SIG-M5 treated with dmso at 0.1 percent for 504 hours (cell line): ENCODE results near the gene TBX5.

Experiments
- DNase-seq: peaks from one replicate; lab custom pipeline; 2025; ENCODE audit not compliant: unreplicated experiment; lab: John Stamatoyannopoulos, UW

Gene TBX5

DNA sequence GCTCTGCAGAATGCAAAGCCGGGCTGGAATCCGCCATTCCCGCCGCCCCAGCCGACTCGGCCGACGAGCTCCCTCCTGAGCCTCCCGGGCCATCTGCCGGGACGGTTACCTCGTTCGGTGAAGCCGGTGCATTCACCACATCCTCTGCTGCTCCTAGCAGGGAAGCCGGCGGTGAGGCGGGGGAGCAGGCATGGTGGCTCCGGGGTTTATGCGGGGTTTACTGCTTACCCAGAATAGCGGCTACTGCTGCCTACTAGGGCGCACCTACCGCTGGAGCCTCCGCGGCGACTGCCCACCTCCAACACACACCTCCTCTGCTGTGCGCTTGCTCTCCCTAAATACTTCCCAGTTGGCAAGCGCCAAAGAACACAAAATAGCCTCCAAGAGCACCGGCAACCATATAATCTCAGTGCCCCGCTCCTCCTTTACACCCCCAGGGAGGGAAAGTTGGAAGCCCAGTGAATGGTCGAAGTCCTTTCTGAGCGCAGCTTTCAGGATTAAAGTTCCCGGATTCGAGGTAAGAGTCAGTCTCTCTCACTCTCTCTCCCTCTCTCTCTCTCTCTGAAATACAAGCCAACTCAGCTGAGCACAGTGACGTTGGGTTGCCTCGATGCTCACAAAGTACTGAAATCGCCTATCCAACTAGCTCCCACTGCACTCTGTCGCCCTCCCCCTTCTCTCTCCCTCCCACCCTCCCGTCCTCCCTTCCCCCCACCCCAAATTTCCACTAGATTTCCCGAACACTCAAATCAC is at the start of gene TBX5:
Gene TBX5 (minus strand): TSS at position 626 of the 753 bp plus-strand sequence. CDS start 2,246 bp downstream, outside the sequence.
- no peak for DNase-seq

DNA sequence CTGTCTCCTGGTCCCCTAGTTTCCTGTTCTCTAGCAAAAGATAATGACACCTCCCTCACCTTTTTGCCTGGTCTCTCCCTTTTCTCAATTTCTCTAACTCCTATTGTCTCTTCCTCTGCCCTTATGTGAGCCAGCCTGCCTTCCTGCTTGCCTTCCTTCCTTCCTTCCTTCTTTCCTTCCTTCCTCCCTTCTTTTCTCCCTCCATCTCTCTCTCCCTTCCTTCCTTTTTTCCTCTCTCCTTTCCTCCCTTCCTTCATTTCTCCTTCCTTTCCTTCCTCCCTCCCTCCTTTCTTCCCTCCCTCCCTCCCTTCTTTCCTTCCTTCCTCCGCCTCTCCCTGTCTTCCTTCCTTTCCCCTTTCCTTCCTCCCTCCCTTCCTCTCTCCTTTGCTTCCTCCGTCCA is 45.7 kb upstream of the TBX5 start:
- DNase-seq = no peak

DNA sequence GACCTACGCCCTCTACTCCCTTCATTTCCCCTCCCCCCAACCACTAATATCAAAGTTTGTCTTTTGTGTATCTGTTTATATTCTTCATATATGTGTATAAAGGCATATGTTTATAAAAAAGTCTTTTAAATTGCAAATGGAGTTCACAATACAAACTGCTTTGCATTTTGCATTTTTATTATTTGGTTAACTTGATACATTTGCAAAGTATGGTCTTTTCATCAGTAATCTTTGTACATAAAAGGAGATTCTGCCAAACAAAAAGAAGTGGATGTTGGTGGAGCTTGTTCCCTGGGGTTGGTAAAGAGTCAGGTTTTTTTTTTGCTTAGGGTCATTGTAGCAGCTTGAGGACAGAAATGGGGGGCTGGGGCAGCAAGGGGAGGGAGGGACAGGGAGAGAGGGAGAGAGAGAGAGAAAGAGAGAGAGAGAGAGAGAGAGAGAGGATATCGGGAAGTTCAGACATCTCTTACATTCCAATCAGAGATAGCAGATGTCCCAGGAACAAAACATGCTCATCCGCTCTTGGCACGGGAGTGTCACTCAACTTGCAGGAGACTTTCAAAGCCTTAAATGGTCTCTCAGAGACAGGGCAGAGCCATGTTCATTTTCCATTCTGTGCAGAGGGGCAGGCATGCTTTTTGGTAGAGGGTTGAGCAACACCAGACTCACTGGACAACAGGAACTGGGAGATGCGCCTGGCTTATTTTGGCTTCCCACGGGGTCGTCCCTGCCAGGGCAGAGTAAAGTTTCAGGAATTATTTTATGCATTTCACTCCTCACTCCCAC is 44.8 kb upstream of the TBX5 start:
- DNase-seq = no peak

GRCh38 chr12:114450019-114450418 is 44.1 kb upstream of the TBX5 start:
- no peak for DNase-seq

DNA sequence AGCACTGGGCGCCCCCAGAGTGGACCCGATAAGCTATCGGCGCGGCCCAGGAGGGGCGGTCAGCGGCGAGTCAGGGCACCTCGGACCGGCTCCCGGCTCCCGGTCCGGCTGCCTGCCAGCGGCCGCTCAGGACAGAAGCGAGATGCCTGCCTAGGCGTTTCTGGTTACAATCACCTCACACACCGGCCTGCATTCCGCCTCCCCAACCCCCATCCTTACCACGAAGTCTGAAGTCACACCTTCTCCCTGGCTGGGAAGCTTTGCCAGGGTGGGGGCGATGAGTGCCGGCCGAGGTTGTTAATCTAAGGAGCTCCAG is 42.6 kb upstream of the TBX5 start:
- DNase-seq = no peak

DNA sequence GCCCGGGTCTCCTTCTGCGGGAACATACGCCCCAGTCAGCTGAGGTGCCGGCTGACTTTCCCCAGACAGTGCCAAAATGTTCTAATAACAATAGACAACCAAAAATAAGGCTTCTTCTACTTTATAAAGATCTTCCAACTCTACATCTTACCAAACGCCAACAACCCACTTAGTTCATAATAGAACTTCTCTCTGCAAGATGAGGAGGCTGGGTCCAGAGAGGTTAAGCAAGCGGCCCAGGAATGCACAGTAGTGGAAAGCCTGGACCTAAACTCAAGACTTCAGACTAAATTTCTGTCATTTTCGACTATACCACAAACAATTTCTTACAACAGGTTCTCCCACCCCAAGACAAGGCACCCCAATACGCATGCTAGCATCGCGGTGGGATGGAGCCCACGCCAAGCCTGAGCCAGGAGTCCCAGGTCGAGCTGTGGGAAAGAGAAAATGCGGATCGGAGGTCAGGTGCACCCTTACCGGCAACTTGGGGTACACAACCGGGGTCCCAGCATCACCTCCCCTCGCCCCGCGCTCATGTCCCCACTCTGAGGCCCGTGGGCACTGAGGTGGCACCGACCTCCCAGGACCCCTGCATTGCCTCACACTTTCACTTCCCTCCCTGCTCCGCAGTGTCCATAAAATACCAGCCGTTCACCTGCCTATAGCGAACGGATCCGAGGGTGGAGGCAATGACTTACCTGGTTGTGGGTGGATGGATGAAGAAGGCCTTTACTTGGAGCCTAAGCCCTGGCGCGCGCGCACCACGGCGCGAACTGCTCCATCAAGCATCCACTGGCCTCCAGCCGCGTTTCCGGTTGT is 42.1 kb upstream of the TBX5 start:
- DNase-seq = no peak

DNA sequence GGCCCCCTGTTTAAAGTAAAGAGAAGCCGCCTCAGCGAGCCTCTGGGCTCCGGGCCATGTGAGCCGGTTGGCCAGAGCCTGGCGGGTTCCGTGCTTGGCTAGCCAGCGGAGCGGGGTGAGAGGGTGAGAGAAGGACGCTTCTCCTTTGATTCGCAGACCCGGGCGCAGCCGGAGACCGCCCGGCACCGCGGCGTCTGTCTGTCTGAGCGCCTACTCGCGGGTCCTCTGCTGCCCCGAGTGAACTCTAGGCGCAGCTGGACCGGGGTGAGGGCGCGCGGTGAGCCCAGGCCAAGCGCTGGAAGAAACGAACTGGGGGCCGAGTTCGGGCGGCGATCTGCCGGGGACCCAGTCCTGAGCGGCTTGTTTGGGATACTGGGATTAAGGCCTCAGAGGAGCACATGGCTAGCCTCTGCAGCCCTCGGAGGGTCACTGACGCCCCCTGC is 41.4 kb upstream of the TBX5 start:
- no peak for DNase-seq

GRCh38 chr12:114445401-114446323 is 39.7 kb upstream of the TBX5 start:
- DNase-seq = no peak

DNA sequence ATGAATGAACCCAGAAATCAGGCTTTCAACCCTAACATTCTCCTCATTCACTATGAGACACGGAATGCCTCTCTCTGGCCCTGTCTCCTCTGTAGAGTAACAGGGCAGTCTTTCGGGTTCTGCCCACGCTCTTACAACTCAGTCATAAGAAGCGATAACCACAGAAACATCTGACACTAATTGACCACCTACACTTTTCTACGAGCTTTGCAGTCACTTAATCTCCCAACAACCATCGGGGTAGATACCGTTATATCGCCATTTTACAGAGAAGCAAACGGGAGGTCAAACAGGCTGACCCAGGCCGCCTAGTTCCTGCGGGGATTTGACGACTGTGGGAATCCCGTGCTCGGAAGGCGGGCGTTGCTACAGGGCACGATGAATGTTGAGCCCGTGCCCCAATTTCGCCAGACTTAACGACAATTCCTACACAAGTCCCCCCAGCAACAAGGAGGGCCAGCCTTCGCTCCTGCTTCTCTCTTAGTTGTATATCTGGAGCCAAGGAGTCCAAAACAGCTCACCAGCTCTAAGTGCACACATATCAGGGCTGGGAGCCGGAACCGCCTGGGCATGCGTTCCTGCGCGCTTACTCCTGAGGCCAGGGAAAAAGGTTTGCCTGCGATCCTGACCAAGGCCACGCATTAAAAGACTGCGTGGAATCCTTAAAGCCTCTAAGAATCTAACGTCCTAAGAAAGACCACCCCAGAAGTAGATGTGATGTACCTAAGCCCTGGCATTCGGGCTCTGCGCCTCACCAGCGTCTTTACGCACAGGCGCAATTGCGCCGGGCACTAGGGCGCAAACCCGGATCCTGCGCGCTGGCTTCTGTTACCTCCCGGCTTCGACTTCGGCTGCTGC is 38.7 kb upstream of the TBX5 start:
- no peak for DNase-seq

DNA sequence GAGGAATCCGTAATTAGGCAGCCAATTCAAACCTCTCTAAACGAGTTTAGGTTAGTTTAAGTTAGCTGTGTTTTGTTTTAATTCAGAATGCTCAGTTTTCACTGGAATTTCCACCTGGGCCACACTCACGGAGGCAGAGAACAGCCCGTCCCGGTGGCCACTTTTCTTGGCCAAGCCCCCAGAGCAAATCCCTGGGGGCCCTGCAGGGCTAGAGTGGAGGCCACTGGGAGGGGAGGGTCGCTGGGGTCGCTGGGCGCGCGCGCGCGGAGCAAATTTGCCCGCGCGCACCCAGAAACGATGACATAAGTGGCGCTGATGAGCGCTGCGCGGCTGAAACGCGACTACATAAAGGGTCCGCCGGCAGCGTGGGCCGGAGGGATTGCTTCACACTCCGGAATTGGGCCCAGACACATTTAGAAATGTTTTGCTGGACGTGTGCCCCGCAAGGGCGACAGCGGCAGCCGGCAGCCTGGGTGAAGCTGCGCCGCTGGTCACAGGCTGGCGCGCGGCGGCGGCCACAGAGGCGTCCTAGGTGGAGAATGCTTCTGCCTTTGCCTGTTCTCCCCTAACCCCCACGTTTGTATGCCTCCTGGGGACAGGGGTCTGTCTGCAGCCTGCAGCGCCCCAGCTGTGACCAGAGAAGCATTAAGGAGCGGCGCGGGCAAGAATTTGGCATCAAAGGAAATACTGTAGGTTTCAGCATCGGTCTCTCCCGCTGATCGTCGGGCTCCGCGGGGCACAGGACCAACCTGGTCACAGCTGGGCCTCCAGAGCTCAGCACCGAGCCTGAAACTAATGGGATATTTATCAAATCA is 37.9 kb upstream of the TBX5 start:
- DNase-seq = no peak

DNA sequence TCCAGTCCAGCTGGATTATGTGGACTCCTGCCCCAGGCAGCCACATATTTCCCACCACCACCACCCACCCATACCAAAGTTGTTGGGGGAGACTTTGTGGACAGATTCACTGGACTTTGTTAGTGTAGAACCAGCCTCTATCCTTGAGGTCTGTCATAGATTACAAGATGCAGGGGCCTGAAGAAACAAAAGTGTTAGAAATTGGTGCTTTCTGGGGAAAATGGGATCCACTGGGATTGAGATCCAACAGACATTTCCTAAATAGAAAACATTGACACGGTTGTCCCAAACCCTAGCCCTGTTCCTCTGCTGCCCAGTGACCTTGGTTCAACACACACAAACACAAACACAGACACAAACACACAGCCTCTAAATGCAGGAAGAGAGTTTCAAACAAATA is 36.6 kb upstream of the TBX5 start:
- no peak for DNase-seq

- no peak for DNase-seq
Observed at GRCh38 chr12:114441545-114441944, 35.6 kb upstream of the TBX5 start.

- no peak for DNase-seq
Observed at GRCh38 chr12:114441039-114441383, 35.1 kb upstream of the TBX5 start.

DNA sequence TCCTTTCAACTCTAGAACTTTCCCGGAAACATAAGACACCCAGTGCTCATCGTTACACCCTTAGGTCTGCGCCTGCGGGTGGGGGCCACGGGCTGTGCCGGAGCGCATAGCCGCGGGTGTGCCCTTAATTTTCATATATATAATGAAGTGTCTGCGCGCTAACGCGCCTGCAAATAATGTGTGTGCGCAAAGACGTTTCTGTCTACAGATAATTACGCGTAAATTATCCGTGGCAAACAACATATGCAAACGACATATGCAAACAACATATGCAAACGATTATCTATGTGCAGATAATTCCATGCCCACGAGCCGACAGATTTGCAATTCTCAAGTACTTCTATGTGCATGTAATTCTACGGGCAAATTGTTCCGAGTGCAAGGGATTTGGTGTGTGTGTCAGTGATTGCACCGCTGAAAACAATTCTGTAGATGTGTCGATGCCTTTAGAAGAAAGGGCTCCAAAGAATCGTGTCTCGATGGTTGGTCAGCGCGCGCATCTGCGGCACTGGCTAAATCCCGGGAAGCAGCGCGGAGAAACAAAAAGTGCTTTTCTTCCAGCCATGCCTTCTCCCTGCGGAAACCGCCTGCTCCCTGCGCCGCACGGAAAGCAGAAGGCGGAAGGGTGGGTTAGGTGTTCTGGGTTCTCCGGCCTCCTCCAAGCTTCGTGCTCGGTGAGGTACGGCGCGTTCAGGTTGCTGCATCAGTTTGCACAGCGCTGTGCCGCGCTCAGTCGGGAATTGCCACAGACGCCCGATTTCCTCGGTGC is 34.5 kb upstream of the TBX5 start:
- DNase-seq = no peak

DNA sequence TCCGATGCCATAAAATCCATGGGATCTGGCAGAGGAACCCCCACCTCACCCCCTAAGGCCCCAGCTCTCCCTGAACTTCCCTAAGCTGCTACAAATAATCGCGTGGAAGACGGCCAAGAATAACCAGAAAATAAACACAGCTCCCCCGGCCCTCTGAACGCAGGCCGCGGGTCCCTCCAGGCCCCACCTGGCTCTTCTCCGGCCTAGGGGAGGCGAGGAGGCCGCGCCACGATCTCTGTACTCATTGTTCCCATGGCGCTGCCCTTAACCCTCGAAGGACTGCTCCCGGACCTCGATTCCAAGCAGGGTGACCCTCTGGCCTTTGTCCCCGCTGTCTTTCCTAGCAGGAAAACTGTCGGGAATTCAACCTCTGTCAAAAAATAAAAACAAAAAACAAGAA is 33.9 kb upstream of the TBX5 start:
- no peak for DNase-seq

DNA sequence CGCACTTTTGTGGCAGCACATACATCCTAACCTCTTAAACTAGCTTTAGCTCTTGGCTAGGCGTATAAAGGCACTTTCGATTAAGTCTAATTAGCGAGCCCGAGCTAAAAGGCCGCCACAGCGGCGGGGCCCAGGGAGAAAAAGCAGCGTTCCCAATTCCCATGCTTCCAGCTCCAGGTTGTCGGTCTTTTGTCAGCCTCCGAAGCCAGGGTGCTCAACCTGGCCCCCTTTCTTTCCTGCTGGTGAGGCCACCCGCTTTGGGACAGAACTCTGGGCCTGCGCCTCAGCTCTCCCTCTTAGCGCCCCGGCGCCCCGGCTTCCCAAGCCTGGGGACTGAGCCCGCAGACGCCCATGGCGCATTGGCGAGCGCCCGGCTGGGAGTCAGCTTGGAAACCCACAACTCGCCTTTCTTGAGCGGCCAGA is 33.3 kb upstream of the TBX5 start:
- no peak for DNase-seq

GRCh38 chr12:114438635-114439256 is 32.8 kb upstream of the TBX5 start:
- DNase-seq = no peak

DNA sequence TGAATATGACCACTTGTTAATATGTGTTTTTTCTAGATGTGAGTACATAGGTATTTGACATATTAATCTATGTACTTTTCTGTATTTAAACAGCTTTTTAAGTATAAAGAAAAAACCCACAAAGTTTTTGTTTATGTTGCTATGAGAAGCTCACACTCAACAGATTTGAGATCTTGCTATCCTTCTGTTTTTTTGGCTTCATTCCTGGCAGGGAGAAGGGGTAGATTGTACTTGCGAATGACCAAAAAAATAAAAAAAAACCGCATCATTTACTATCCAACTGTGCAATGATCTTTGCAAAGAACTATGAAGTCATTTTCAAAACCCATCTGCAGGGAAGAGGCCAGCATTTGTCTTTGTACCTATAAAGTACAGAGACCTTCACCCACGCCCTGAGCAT is 28.4 kb upstream of the TBX5 start:
- no peak for DNase-seq
